BLaER1 (cell line): Measurements from ENCODE around the gene COQ8B.

Experiments used
- H3K27ac ChIP-seq: shearing (Covaris generic); formaldehyde crosslinking; 2 replicates; pipeline ENCODE4 v1.8.1; 2022
- H3K27me3 ChIP-seq: shearing (Covaris generic); formaldehyde crosslinking; 2 replicates; pipeline ENCODE4 v1.8.1; 2022
- H3K36me3 ChIP-seq: shearing (Covaris generic); formaldehyde crosslinking; 2 replicates; pipeline ENCODE4 v1.8.1; 2022
- H3K4me1 ChIP-seq: shearing (Covaris generic); formaldehyde crosslinking; 2 replicates; pipeline ENCODE4 v1.8.1; 2022
- H3K4me2 ChIP-seq: shearing (Covaris generic); formaldehyde crosslinking; 2 replicates; pipeline ENCODE4 v1.8.1; 2022
- H3K4me3 ChIP-seq: shearing (Covaris generic); formaldehyde crosslinking; 2 replicates; pipeline ENCODE4 v1.8.1; 2022
- H3K9ac ChIP-seq: shearing (Covaris generic); formaldehyde crosslinking; 2 replicates; pipeline ENCODE4 v1.8.1; 2022
- H3K9me3 ChIP-seq: shearing (Covaris generic); formaldehyde crosslinking; 2 replicates; pipeline ENCODE4 v1.8.1; 2022
- H4K20me1 ChIP-seq: shearing (Covaris generic); formaldehyde crosslinking; 2 replicates; pipeline ENCODE4 v1.8.1; 2022
- Cebpa-rat ChIP-seq: shearing (Covaris generic); IDR thresholded peaks from 2 replicates; pipeline ENCODE4 v1.8.1; 2022

Gene COQ8B

GRCh38 chr19:40718774-40719391, 2.2 kb upstream of the COQ8B start:
- peak overlapping the region; percentile 70 for H3K27ac ChIP-seq
- H3K4me2 ChIP-seq = peak overlapping the region; percentile 90
- H3K4me1 ChIP-seq = peaks cover 59% of the 10 kb centered on the region

GRCh38 chr19:40717880-40718773, 1.4 kb upstream of the COQ8B start:
- TF ChIP-seq Cebpa-rat = no peak
- peak overlapping the region; percentile 70 for H3K27ac ChIP-seq
- peaks cover 59% of the 10 kb centered on the region for H3K4me1 ChIP-seq

More at GRCh38 chr19:40718774-40719391, 2.2 kb upstream of the COQ8B start:
- H3K36me3 ChIP-seq = peaks cover 12% of the 10 kb centered on the region; the same call in 1 of the 2 replicates
- peak overlapping the region; percentile 75 for H3K4me3 ChIP-seq
- no peaks in the 10 kb centered on the region for H3K27me3 ChIP-seq
- peak overlapping the region; percentile 86 for H3K9ac ChIP-seq
- H3K9me3 ChIP-seq = no peaks in the 10 kb centered on the region
- H4K20me1 ChIP-seq = peaks cover 20% of the 10 kb centered on the region
- TF ChIP-seq Cebpa-rat = no peak

GRCh38 chr19:40717325-40717879, 716 bp upstream of the COQ8B start:
- Histone ChIP-seq H3K4me1 (peaks cover 59% of the 10 kb centered on the region), H3K4me3 (peak overlapping the region; percentile 75), H3K4me2 (peak overlapping the region; percentile 90), H3K9ac (peak overlapping the region; percentile 86), H3K27me3 (no peaks in the 10 kb centered on the region), H3K9me3 (no peaks in the 10 kb centered on the region), H3K36me3 (peaks cover 14% of the 10 kb centered on the region), H3K27ac (peak overlapping the region; percentile 82), H4K20me1 (peaks cover 17% of the 10 kb centered on the region)
- TF ChIP-seq Cebpa-rat = no peak

More at GRCh38 chr19:40717880-40718773, 1.4 kb upstream of the COQ8B start:
- Histone ChIP-seq H3K4me2 (peak overlapping the region; percentile 90), H3K36me3 (peaks cover 8% of the 10 kb centered on the region), H3K9ac (peak overlapping the region; percentile 86), H3K27me3 (no peaks in the 10 kb centered on the region), H3K4me3 (peak overlapping the region; percentile 75), H4K20me1 (peaks cover 17% of the 10 kb centered on the region), H3K9me3 (no peaks in the 10 kb centered on the region)

GRCh38 chr19:40716031-40716481, 630 bp downstream of the COQ8B start:
- H3K4me3 ChIP-seq = peak overlapping the region; percentile 75
- no peaks in the 10 kb centered on the region for H3K27me3 ChIP-seq
- H3K36me3 ChIP-seq = peaks cover 15% of the 10 kb centered on the region
- H3K9ac ChIP-seq = peak overlapping the region; percentile 86
- H3K4me1 ChIP-seq = peaks cover 58% of the 10 kb centered on the region
- peak overlapping the region; percentile 95 for H3K4me2 ChIP-seq
- H4K20me1 ChIP-seq = peaks cover 17% of the 10 kb centered on the region
- no peak for TF ChIP-seq Cebpa-rat
- no peaks in the 10 kb centered on the region for H3K9me3 ChIP-seq
- peak overlapping the region; percentile 82 for H3K27ac ChIP-seq

- peak overlapping the region; percentile 75 for H3K4me3 ChIP-seq
- peak overlapping the region; percentile 95 for H3K4me2 ChIP-seq
- peak overlapping the region; percentile 54 for H3K9ac ChIP-seq
- H3K4me1 ChIP-seq = peaks cover 44% of the 10 kb centered on the region
- peak overlapping the region; percentile 63 for H3K27ac ChIP-seq
- H3K27me3 ChIP-seq = no peaks in the 10 kb centered on the region
- TF ChIP-seq Cebpa-rat = no peak
- peaks cover 17% of the 10 kb centered on the region for H4K20me1 ChIP-seq
- H3K9me3 ChIP-seq = no peaks in the 10 kb centered on the region
- H3K36me3 ChIP-seq = peaks cover 27% of the 10 kb centered on the region
These were observed 2.0 kb downstream of the COQ8B start for GRCh38 chr19:40714441-40715299.

GRCh38 chr19:40713939-40714338, 2.7 kb downstream of the COQ8B start:
- Histone ChIP-seq H3K9me3 (no peaks in the 10 kb centered on the region), H3K27ac (0 out of 2 replicates have a peak overlapping the region, but pooled peaks have one; percentile 63), H4K20me1 (peaks cover 16% of the 10 kb centered on the region), H3K9ac (peak overlapping the region; percentile 54; the same call in 1 of the 2 replicates), H3K36me3 (peaks cover 34% of the 10 kb centered on the region), H3K4me2 (peak overlapping the region; percentile 95), H3K4me1 (peaks cover 37% of the 10 kb centered on the region), H3K27me3 (no peaks in the 10 kb centered on the region), H3K4me3 (0 out of 2 replicates have a peak overlapping the region, but pooled peaks have one; percentile 75)
- TF ChIP-seq Cebpa-rat = no peak

GRCh38 chr19:40709817-40710216, 6.9 kb downstream of the COQ8B start:
- Histone ChIP-seq H3K4me2 (no peak overlapping the region), H3K36me3 (peaks cover 73% of the 10 kb centered on the region), H3K9ac (no peak overlapping the region), H3K27me3 (no peaks in the 10 kb centered on the region), H3K9me3 (no peaks in the 10 kb centered on the region), H4K20me1 (no peaks in the 10 kb centered on the region), H3K4me3 (no peak overlapping the region), H3K4me1 (peaks cover 5% of the 10 kb centered on the region), H3K27ac (no peak overlapping the region)
- TF ChIP-seq Cebpa-rat = no peak

- no peak overlapping the region for H3K9ac ChIP-seq
- no peaks in the 10 kb centered on the region for H4K20me1 ChIP-seq
- H3K27me3 ChIP-seq = no peaks in the 10 kb centered on the region
- H3K27ac ChIP-seq = no peak overlapping the region
- no peaks in the 10 kb centered on the region for H3K4me1 ChIP-seq
- no peak overlapping the region for H3K4me2 ChIP-seq
- H3K9me3 ChIP-seq = no peaks in the 10 kb centered on the region
- TF ChIP-seq Cebpa-rat = no peak
- no peak overlapping the region for H3K4me3 ChIP-seq
- peaks cover 89% of the 10 kb centered on the region for H3K36me3 ChIP-seq
These were observed 9.1 kb downstream of the COQ8B start for GRCh38 chr19:40707615-40708014.
